Measurements from ENCODE around the gene PEX1.
"Not testable (repeated sequence)": the region's sequence is repeated elsewhere in the genome, so short reads cannot be mapped to it uniquely, and the experiment has no call there.

PEX1 gene

GRCh38 chr7:92504563-92504962 lies 23.8 kb downstream of the PEX1 start:
- DNase-seq (ENCODE audit: low spot score): no peak

- DNase-seq (ENCODE audit: low spot score): no peak
These were observed 24.6 kb downstream of the PEX1 start for GRCh38 chr7:92503767-92504166.

- no peak for DNase-seq (ENCODE audit: low spot score)
These were observed 29.8 kb downstream of the PEX1 start for GRCh38 chr7:92498557-92498956.

- DNase-seq (ENCODE audit: low spot score): no peak
These were observed 31.4 kb downstream of the PEX1 start for GRCh38 chr7:92496876-92497275.

- DNase-seq (ENCODE audit: low spot score): no peak
These were observed 38.7 kb downstream of the PEX1 start for GRCh38 chr7:92489634-92490033.

DNA sequence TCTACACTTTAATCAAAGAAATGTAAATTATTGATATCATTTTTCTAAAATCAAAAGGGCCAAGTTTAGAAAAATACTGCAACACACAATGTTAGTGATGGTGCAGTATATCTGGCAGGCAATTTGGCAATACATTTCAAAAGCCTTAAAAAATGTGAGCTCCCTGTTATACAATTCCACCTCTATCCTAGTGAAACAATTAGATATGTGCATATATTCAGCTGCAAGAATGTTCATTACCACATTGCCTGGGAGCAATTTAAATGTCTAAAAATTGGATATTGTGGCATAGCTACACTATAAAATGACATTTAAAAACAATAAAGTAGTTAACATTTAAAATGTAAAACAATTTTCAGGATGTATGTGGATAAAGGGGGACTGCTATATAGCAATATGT lies 40.5 kb downstream of the PEX1 start:
- no peak for DNase-seq (ENCODE audit: low spot score)

DNA sequence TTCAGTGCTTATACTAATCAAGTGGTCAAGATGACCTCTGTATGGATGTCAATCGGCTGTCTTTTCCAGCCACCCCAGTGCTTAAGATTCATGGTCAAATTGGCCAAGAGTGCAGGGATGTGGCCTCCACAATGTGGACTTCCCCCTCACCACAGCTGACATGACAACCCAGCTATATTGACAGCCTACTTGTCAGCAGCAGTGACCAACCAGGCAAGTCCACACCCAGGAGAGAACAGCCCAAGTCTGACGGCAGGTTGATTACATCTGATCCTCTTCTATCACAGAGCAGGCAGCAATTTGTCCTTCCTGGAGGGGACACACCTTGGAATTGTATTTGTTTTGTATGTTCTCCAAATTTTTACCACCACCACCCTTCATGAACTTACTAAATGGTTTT lies 42.3 kb downstream of the PEX1 start:
- no peak for DNase-seq (ENCODE audit: low spot score)

- no peak for DNase-seq (ENCODE audit: low spot score)
These were observed 42.9 kb downstream of the PEX1 start for GRCh38 chr7:92485267-92485892.

GRCh38 chr7:92484226-92484625 lies 44.1 kb downstream of the PEX1 start:
- DNase-seq (ENCODE audit: low spot score): not testable (repeated sequence)

- not testable (repeated sequence) for DNase-seq (ENCODE audit: low spot score)
These were observed 44.7 kb downstream of the PEX1 start for GRCh38 chr7:92483624-92484023.

DNA sequence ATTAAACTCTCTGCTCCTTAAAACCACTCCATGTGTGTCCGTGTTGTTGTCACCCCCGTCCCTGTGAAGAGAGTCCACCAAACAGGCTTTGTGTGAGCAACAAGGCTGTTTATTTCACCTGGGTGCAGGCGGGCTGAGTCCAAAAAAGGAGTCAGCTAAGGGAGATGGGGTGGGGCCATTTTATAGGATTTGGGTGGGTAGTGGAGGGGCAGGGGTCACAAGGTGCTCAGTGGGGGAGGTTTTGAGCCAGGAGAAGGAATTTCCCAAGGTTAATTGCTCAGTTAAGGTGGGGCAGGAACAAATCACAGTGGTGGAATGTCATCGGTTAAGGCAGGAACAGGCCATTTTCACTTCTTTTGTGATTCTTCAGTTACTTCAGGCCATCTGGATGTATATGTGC lies 49.2 kb downstream of the PEX1 start:
- not testable (repeated sequence) for DNase-seq (ENCODE audit: low spot score)

DNA sequence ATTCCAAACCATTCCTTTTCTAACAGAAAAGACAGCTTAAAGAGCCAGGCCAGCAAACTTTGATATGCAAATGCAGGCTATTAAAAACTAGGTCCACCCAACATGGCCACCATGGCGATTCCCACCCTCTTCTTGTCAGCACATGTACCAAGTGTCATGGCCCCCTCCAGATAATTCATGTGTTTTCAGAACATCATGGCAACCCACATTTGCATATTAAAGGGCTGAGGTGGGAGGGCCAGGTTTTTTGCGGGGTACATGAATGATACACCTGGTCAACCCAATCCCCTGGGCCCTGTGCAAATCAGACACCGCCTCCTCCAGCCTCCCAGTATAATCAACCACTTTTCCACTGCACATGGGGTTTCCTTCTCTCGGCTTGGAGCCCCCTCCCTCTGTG lies 49.6 kb downstream of the PEX1 start:
- no peak for DNase-seq (ENCODE audit: low spot score)

GRCh38 chr7:92478095-92478494 lies 50.2 kb downstream of the PEX1 start:
- DNase-seq (ENCODE audit: low spot score): no peak

DNA sequence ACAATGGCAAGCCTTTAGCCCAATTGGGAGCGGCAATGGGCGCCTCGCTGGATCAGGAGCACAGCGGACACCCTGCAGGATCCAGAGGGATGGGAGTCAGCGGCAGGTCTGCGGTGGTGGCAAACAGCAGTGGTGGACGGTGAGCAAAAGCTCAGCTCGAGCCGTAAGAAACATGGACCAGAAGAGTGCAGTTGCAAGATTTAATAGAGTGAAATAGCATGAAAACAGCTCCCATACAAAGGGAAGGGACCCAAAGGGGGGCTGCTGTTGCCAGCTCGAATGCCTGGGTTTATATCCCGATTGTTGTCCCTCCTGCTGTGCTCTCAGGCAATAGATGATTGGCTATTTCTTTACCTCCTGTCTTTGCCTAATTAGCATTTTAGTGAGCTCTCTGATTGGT lies 50.6 kb downstream of the PEX1 start, which contains the start of gene ERVW-1:
TSS of gene ERVW-1 (minus strand) at position 266 of the 400 bp plus-strand sequence. CDS start 7,565 bp downstream, outside the sequence.
- DNase-seq (ENCODE audit: low spot score): not testable (repeated sequence)

DNA sequence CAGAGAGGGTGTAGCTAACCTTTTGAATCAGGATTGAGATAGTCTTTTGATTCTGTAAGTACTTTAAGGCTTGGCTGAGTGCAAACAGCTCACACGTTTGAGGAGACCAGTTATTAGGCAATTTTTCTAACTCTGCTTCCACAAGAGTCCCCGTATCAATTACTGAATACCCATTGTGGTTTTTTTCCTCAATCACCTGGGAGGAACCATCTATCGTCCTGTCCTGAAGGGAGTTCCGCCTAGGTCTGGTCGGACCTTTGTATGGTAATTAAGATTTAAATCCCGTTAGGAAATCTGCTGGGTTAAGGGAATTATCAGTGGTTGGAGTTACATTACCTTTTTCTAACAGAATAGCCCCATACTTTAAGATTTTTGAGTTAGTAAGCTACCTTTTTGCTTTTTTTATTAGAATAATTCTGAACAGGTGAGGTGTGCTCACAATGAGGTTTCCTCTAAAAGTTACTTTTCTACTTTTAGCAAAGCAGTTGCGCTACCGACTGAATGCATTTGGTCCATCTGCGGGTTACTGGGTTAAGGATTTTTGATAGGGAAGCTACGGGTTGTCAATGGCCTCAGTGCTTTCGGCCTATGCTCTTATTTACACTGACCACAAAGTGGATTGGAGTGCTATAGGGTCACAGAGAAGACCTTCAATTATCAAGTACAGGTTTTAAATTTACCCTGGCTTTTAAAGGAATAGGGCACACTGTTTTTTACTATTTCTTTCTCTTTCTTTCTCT lies 52.3 kb downstream of the PEX1 start:
- not testable (repeated sequence) for DNase-seq (ENCODE audit: low spot score)

GRCh38 chr7:92475261-92475770 lies 53.0 kb downstream of the PEX1 start:
- not testable (repeated sequence) for DNase-seq (ENCODE audit: low spot score)

DNA sequence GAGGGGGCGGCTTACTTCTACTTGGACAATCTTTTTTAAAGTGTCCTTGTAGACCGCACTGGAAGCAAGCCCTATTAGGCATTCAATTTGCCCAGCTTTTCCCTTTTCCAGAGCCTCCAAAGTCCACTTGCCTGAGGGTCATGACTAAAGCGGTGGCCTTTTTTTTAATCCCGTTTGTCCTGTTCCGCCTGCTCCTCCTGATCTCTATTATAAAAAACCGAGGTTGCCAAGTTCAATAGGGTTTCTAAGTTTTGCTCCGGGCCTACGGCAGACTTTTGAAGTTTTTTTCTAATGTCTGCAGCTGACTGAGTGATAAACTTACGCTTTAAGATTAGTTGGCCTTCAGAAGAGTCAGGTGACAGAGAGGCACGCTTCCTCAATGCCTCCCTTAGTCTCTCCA lies 54.3 kb downstream of the PEX1 start:
- DNase-seq (ENCODE audit: low spot score): not testable (repeated sequence)

GRCh38 chr7:92468589-92468988 lies 59.7 kb downstream of the PEX1 start:
- not testable (repeated sequence) for DNase-seq (ENCODE audit: low spot score)

DNA sequence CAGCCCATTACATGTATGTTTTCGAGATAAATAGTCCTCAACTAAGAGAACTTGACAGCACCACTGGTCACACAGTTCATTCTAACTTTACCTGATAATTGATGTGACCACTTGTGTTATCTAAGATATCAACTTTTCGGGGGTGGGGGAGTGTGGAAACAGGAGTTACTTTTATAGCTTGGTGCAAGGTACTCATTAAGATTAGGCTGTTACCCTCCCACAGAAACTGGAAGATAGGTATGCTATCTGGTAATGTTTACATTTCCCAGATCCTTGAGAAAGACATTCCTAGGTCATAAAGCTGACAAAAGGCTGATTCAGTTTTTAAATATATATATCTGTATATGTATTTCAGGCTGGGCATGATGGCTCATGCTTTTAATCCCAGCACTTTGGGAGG lies 61.6 kb downstream of the PEX1 start:
- DNase-seq (ENCODE audit: low spot score): no peak

- DNase-seq (ENCODE audit: low spot score): no peak
These were observed 63.8 kb downstream of the PEX1 start for GRCh38 chr7:92464515-92464914.

DNA sequence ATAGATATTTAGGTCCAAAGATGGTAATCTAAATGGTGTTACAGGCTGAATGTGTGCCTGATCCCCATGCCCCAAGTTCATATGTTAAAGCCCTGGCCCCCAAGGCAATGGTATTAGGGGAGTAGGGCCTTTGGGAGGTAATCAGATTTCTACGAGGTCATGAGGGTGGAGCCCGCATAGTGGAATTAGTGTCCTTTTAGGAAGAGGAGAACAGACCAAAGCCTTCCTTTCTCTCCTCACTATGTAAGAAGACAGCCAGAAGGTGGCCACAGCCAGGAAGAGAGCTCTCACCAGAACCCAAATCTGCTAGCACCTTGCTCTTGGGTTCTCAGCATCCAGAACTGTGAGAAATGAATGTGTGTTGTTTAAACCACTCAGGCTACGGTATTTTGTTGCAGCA lies 65.8 kb downstream of the PEX1 start:
- no peak for DNase-seq (ENCODE audit: low spot score)

- peak; percentile 49 for DNase-seq (ENCODE audit: low spot score)
These were observed 67.0 kb downstream of the PEX1 start for GRCh38 chr7:92461027-92462003.

All from ecto neural progenitor cell (in vitro differentiated cells).